GM18520 (cell line): ENCODE measurements around the gene IGFBP2.

ENCODE experiments used
- ATAC-seq: cut with Tn5 transposase; IDR thresholded peaks from one replicate; pipeline ENCODE4 v1.9.1; 2021; ENCODE audit not compliant: unreplicated experiment

Gene IGFBP2

DNA sequence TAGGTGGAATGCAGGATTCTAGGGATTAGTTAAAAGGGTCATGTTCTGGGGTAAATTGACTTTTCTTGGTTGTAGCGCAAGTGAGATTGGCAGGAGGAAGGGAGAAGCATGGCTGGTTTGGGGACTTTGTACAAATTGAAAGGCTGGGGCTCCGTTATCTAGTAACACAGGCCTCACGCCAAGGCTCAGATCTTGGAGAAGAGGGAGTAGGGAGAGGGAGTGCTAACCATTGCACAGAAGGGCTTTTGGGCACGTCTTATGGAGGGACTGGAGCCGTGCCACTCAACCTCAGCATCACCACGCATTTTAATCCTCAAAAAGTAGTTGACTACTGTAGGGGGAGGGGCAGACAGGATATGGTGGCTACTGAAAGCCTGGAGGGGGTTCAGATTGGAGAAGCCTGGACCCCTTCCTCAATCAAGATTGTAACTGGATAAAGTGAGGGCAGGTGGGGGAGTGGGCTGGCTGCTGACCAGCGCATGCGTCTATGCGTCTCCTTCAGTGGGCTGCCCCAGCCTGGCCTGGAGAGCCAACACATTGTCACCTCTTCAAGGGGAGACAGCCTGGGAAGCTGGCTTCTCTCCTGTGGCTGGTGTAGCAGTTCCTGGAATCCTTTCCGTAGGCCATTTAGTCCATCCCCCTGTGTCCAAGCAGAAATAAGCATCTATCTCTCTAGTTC, 47.9 kb downstream of the IGFBP2 start:
- no peak for ATAC-seq

DNA sequence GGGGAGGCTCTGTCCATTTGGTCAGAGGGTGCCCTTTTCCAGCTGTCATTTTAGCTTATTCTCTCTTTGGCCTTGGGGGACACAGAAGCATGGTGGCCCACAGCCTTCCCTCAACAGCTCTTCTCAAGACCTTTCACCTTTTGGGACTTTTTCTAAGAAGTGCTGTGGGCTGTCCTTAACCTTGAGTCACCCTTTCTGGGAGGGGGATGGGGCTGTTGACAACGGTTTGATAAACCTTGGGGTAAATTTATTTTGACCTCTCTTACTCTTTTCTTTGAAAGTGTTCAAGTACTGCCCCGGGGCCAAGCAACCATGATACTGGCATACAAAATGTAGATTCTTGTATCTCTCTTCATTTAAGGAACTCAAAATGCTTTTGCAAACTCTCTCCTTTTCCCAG, 48.5 kb downstream of the IGFBP2 start:
- no peak for ATAC-seq

DNA sequence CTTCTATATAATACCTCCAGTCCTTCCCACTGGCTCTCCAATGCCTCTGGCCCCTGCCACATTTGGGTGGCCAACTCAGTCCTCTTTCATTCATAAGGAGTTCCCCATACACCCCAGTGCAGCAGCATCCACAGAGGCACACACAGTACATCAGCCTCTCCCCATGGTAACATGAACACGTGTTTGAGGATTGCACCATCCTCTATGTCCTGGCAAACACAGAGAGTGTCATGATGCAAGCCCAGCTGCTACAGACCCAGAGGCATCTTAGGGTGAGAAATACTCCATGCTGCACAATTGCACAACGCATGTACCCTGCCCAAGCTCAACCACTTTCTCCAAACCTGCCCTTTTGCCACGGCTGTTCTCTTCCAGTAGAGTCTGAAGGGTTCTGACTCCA, 50.6 kb downstream of the IGFBP2 start:
- ATAC-seq: no peak

DNA sequence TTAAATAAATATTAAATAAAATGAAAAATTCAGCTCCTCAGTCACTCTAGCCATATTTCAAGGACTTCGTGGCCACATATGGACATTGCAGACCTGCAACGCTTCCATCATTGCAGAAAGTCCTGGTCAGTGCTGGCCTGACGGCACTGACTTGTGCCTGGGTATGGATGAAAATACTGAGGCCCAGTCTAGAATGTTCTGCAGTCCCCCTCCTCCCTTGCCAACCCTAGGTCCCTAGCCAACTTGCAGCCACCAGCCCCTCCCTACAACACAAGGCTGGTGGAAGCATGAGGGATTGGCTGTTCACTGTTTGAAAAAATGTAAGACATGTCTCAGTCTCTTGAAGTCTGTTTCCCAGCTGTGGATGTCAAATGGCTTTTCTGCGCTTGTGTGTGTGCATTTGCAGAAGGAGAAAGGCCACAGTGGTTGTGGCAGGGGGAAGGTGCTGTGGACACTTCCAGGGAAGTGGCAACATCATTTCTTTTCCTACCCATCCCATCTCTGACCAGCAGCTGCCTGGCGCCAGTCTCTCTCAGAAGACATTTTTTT, 52.2 kb downstream of the IGFBP2 start:
- ATAC-seq: no peak

DNA sequence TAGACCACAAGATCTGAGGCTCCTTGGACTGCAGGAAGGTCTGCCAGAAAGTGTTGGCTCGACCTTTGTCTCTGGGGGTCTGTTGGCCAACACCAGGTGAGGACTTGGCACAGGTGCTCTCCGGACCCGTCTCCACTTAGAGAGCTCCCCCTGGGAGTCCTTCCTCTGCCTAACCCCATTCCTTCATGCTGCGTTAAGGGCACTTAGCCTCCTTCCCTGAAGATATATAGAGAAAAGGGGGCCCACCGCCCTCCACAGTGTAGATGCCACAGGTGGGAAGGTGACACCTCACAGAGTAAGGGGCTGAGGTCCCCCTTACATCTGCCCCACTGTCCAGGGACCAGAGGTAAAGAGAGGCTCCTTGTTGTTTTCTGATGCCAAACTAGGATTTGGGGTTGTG, 53.9 kb downstream of the IGFBP2 start:
- no peak for ATAC-seq

DNA sequence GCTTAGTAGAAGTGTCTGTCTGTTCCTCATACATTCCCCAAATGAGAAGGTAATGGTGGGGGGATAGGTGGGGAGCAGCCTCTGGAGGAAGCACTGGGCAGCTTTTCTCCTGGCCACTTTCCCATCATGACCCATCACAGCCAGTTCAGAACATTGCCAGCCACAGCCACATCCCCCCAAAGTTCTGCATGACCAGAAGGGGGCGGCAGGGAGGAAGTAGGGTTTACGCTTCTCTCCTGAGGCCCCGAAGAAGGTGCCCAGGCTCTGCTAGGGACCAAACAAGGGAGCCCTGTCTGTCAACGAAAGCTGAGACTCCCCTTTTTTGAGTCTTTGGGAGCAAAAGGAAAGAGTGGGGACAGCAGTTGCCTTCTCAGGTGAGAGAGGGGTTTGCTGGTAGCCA, 54.4 kb downstream of the IGFBP2 start:
- no peak for ATAC-seq

DNA sequence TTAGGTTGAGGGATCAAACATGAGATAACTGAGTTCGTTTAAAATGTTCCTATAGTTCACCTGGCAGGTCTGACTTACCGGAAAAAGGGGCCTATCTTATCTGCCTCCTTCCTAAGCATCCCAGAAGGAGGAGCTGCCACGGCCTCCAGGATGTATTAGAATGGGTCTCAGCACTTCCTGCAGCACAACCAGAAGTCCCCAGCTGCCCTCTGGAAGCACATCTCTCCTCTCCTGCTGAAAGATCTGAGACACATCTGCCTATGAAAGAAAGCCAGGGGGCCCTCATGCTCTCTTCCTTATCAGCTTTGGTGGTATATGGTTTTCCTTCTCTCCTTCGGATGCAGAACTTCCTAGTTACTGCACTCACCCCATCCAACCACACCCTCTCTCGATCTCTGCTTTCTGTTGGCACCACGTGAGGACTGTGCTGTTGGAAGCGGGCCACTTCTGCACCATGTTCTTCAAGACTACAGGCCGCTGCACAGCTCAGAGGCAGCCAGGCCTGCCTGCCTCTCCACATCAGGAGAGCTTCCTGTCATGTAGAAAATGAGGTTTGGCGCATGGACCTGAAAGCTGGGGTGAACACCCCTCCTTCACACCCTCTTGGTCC, 55.6 kb downstream of the IGFBP2 start:
- no peak for ATAC-seq

DNA sequence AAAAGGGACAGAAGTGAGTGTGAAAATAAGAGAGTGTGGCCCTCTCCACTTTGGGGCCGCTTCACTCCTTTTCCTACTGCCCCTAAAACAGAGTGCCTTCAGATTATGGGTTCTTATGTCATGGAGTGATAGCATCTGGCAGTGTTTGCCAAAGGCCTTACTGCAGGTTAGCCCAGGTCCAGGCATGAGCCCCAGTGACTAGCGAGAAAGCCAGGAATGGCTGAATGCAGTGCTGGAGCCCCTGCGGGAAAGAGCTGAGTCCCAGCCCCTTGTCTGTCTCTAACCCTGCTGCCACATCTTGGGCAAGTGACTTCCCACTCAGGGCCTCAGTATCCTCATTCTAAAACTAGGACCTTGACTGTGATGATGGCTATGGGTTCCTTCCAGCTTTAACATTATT, 56.2 kb downstream of the IGFBP2 start:
- no peak for ATAC-seq

DNA sequence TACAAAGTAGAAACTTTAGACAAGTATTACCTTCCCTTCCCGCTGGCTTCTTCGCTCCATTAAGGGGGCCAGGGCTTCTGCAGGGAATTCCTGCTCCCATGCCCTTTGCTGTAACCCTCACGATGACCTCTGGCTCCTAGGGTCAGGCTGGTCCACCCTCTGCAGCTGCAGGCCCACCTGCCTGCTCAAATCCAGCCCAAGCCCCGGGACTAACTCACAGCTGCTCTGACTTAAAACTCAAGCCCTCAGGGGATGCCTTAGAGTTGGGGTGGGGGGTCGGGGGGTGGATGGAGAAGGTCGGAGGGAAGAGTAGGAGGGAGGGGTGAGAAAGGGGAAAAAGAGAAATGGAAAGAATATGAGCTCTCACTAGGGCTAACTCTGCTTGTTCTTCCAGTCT, 57.2 kb downstream of the IGFBP2 start:
- ATAC-seq: no peak

DNA sequence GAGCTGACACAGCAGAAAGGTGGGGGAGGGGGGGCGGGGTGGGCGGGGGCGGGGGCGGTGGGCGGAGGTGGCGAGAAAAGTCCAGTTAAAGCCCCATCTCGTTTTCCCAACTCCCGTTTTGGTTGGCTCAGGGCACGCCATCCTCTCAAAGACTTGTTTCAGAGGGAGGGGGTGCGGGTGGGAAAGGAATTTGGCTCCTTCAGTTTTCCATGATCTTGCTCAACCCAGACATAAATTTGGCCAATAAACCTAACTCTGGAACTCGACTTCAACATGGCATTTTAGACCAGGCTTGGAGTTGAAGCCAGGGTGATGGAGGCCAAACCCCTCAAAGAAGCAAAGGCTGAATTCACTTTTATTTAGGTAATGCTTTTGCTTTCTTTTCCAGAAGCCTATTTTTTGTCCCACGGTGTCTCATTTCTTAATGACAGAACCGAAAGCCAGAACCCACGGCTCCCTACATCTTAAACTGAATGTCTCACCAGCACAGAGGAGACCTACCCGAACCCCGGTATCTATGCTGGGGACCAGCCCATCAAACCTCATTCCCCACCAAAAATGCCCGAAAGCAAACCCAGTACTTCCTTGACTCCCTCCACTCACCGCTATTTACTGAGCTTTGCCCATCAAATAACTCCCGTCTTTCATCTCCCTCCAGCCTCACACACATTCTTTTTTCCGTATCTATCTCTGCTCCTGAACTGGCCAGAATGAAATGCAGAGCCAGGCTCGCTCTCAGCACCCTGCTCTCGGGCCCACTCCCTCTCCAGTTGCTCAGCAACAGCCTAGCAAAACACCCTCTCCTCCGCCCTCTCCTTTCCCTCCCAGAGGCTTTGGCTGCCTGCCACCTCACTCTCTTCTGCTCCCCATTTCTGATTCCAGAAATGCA, 57.9 kb downstream of the IGFBP2 start:
- ATAC-seq: no peak

DNA sequence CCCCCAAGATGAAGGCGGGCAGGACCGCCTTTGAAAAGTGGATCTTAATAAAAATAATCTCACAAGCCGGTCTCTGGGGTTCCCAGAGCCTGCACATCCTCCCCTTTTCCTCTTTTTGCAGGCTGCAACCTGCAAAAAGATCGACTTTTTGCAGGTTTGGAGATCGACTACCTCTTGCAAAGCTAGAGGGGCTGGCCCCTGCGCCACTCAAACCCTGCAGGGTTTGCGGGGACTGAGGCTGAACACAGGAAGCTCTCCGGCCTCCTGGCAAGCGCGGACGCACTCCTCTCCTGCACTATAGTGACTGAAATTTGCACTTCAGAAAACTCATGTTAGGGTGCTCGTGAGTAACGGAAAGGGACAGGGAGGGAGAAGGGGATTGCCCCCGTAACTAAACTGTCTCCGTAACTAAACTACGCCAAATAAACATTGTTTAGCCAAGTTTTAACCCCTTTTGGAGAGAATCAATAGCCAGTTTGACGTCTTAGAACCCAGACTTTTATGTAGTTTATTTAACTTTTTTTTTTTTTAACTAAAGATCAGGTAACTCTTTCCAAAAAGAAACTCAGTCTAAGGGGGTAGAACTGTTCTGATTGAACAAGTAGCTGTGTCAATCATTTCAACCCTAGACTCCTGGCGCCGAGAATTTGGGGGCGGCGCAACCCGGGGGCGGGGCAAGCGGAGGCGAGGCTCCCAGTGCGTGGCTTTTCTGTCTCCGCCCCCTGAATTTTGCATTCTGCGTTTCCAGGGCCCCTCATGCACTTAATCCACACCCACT, 59.6 kb downstream of the IGFBP2 start:
- ATAC-seq: no peak

DNA sequence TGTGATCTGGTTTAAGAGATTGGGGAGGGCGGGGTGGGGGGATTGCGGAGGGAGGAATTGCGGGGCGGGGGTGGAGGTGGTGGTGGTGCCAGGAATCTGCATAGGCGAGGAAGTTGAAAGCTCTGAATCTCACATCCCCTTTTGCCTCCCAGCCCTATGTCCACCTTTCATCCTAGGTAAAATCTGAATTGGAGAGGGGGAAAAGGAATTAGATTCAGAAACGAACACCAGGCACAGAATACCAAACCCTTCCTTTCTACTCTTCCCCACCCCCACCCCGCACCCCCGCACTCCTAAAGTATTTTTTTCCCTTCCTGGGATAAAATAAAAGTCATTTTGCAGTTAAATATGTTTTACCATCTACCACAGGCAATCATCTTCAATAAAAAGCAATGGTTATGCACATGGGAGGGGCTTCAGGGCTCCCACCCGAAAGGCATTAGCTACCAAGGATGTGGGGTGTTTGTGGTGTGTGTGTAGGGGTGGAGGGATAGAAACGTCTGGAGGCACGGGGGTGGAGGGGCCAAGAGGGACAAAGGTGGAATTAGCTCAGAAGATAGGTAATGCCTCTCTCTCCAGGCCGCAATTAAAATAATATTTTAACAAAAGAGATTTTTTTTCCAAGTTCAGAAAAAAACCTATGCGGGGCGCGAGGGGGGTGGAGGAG, 60.3 kb downstream of the IGFBP2 start:
- no peak for ATAC-seq

DNA sequence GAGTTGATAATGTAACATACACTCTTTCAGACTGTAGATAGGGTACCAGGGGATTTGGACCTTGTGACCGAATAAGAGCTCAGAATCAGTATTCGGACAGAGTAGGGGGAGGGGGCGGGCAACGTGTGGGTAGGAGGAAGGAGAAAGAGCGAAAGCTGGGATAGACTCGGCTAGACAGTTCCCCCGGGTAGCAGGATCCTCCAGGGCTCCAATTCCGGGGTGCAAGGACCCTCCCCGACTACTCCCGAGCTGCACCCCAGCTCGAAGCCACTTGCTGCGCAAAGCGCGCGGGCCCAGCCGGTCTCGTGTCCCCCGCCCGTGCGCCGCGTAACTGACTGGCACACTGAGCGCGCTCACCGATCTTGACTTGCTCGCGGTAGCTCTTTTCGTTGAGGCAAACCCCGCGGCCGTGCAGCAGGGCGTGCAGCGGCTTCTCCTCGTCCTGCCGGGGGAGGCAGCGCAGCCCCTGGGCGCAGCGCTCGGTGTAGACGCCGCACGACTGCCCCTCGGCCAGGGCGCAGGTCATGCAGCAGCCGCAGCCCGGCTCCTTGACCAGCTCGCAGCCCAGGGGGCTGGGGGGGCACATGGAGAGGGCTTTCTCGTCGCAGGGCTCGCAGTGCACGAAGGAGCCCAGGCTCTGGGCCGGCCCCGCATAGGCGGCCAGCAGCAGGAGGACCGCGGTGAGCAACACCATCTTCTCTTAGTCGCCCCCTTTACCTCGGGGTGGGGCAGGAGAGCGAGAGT, 61.0 kb downstream of the IGFBP2 start:
- no peak for ATAC-seq

DNA sequence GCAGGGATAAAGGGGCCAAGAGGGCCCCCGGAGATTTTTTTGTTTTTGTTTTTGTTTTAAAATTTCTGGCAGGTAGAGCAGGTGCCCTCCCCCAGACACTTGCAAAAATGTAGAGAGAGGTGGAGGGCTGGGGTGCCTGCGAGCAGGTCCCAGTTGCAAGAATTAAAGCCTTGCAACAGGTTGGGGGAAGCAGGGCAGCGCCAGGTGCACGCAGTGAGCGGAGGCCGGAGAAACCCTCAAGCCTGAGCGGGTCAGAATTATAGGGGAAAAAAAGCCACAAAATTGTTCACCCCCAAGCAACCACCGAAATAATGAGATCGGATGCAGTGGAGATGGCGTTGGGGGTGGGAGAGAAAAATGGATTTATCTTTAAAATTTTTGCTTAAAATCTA, 61.6 kb downstream of the IGFBP2 start:
- ATAC-seq: no peak

DNA sequence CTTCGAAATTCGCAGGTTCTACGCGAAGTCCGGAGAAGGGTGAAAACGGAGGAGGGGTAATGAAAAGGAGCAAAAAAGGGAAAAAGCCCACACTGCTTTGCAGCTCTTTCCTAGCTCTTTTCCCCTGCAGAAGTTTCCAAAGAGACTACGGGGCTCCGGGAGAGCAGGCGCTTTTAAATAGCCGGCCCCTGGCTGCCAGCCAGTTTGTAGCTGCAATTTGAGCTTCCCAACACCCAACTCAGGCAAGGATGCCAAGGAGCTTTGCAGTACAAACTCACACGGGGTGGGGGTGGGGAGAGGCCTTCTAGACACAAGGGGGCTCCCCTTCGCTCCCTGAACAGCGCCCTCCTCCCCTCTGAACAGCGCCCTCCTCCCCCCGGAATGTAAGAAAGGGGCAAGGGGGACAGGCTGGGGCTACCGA, 62.2 kb downstream of the IGFBP2 start, which contains the start of gene IGFBP5:
Gene IGFBP5, minus strand, starts transcription at position 149 of the 421 bp plus-strand sequence. CDS start 774 bp downstream, outside the sequence.
- no peak for ATAC-seq

DNA sequence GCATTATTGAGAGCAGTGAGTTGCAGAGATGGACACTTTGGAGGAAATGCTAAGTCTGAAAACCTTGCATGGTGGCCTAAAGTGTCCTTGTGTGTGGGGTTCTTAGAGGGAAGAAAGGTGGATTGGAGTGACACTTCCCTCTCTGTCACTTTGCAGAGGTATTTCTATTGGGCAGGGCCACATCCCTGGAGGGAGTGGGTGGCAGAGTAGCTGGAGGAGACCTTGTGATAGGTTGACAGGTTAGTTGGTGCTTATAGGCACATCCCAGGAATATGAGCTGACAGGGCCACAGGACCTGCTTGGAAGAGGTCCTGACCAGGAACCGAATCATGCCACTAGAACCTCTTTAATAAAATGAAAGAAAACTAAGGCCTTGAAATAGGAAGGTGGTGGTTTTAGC, 63.1 kb downstream of the IGFBP2 start:
- ATAC-seq: no peak

DNA sequence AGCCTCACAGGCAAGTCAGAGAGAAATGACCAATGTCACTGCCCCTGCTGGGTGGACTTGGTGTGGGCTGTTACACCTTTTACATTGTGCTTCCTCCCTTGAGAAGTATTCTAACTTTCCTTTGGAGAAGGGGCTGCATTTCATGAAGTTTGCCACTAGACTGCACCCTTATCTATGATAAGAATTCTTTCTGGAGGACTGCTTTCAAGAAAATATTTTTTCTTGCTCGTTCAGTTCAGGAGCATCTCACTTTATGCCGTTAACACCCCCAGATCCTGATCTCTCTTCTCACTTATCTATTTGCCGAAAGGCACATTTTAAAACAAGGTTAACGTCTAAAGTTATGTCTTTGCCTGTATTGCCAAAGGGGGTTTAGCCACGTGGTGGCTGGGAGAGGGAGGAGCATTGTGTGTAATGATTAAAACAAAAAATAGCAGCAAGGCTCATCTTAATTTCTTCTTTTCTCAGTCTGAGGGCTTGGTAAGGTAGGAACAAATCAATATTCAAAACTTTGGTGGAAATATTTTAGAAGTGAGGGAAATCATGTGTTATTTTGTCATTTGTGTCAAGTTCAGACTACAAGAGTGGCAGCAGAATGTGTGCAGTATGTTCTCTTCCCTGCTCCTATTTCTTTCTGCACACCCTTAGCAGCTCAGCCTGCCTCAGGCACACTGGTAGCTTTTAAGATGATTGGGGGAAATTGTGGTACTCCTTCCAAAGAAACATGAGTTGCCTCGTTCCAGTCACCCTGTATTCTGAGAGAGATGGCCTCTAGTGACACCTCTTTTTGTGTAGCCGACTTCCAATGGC, 63.7 kb downstream of the IGFBP2 start:
- ATAC-seq: no peak

DNA sequence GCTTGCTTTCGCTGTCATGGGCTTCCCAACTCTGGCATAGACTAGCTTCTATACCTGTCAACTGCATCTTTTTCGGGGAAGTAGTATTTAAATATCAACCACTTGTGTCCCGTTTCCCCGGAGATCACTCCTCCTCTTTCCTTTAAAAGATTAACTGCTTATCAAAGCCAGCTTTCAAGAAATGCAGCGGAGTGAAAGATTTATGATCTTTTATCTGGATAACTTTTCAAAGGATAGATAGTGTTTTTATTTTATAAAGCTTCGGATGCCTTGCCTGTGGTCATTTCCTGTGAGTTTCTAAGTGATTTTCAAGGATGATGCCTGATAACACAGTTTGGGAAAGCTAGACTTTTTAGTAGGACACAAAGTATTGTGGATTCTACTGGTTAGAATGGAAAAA, 65.1 kb downstream of the IGFBP2 start:
- no peak for ATAC-seq

DNA sequence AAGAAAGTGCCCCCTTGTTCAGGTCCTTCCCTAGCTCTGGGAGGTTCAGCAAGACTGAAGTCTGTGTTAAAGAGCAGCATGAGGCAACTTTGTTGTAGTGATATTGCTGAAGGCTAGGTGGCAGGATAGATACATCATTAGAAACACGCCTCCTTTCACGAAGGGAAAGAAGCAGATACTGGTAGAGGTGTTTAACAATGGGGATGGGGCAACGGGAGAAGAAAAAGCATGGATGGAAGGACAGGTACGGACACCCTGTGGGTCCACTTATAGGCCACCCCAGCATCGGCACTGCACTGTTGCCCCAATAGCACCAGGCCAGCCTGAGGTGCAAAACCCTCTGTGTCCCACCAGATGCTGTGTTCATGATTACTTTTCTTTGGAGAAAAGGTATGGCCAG, 65.7 kb downstream of the IGFBP2 start:
- ATAC-seq: no peak
